WTC11 (cell line): Measurements from ENCODE around the gene RPL31. TPM values are rescaled to one million over a fixed set of nuclear protein-coding genes. Genes with fewer than 3 reads are reported as not detected.

Experiments
- ATAC-seq: fragments of 200-7000 bp; cut with Tn5 transposase; 2 replicates; pipeline ENCODE4 v1.10.0; 2021; ENCODE audit warnings: mild to moderate bottlenecking, moderate library complexity
- CTCF ChIA-PET: fragments of 300-600 bp; sonication (Branson Sonifier 250); formaldehyde crosslinking; loops from one replicate; lab custom pipeline; 2021; ENCODE audit warnings: antibody characterized with exemption; lab: Charles Lee
- POLR2A ChIA-PET: fragments of 350-600 bp; sonication (Branson Sonifier 250); formaldehyde crosslinking; loops from one replicate; lab custom pipeline; 2021; ENCODE audit warnings: antibody characterized with exemption; lab: Charles Lee
- DNase-seq: peaks from one replicate; pipeline ENCODE4 v3.0.0; 2021; ENCODE audit warnings: low spot score
- H3K27ac Mint-ChIP-seq: 2 replicates; pipeline ENCODE4 v1.8.0; 2021; ENCODE audit warnings: mixed read lengths
- H3K27me3 Mint-ChIP-seq: 2 replicates; pipeline ENCODE4 v1.8.0; 2021; ENCODE audit warnings: low read depth, mild to moderate bottlenecking, moderate library complexity, mixed read lengths
- H3K36me3 Mint-ChIP-seq: 2 replicates; pipeline ENCODE4 v1.8.0; 2021; ENCODE audit warnings: mixed read lengths
- H3K4me1 Mint-ChIP-seq: 2 replicates; pipeline ENCODE4 v1.8.0; 2022; ENCODE audit warnings: mixed read lengths
- H3K4me3 Mint-ChIP-seq: 2 replicates; pipeline ENCODE4 v1.8.0; 2021; ENCODE audit warnings: mild to moderate bottlenecking, moderate library complexity, mixed read lengths
- H3K9me3 Mint-ChIP-seq: 2 replicates; pipeline ENCODE4 v1.8.0; 2021; ENCODE audit warnings: mixed read lengths
- ATF1 ChIP-seq: sonication (generic); formaldehyde crosslinking; IDR thresholded peaks from 2 replicates; pipeline ENCODE4 v1.8.1; 2023; ENCODE audit warnings: mild to moderate bottlenecking, moderate library complexity, missing genetic modification reagents
- CREM ChIP-seq: sonication (generic); formaldehyde crosslinking; IDR thresholded peaks from 2 replicates; pipeline ENCODE4 v1.8.1; 2022; ENCODE audit warnings: mild to moderate bottlenecking, missing genetic modification reagents, moderate library complexity
- FOXP1 ChIP-seq: sonication (generic); formaldehyde crosslinking; IDR thresholded peaks from 2 replicates; pipeline ENCODE4 v1.8.0; 2022; ENCODE audit warnings: missing genetic modification reagents, mild to moderate bottlenecking, moderate library complexity, borderline replicate concordance
- GABPB1 ChIP-seq: sonication (generic); formaldehyde crosslinking; IDR thresholded peaks from 2 replicates; pipeline ENCODE4 v1.8.1; 2023; ENCODE audit warnings: mild to moderate bottlenecking, missing genetic modification reagents
- HMGA2 ChIP-seq: fragments of 250-450 bp; sonication (Bioruptor Pico); IDR thresholded peaks from 2 replicates; pipeline ENCODE4 v1.4.0; 2021; ENCODE audit warnings: mild to moderate bottlenecking, moderate library complexity
- JAZF1 ChIP-seq: fragments of 250-450 bp; sonication (Bioruptor Pico); IDR thresholded peaks from 2 replicates; pipeline ENCODE4 v1.9.0; 2021; ENCODE audit warnings: moderate library complexity, mild to moderate bottlenecking, inconsistent platforms
- NFE2L1 ChIP-seq: sonication (generic); formaldehyde crosslinking; IDR thresholded peaks from 2 replicates; pipeline ENCODE4 v1.8.1; 2023; ENCODE audit warnings: missing genetic modification reagents
- NR1H2 ChIP-seq: sonication (generic); formaldehyde crosslinking; IDR thresholded peaks from 2 replicates; pipeline ENCODE4 v1.9.0; 2021; ENCODE audit warnings: mild to moderate bottlenecking, moderate library complexity, missing genetic modification reagents
- PRRX2 ChIP-seq: fragments of 250-450 bp; sonication (Bioruptor Pico); IDR thresholded peaks from 2 replicates; pipeline ENCODE4 v1.8.0; 2021; ENCODE audit warnings: mild to moderate bottlenecking
- SMAD3 ChIP-seq: sonication (generic); formaldehyde crosslinking; IDR thresholded peaks from 2 replicates; pipeline ENCODE4 v1.8.0; 2022; ENCODE audit warnings: missing genetic modification reagents, mild to moderate bottlenecking, borderline replicate concordance
- SMAD4 ChIP-seq: sonication (generic); formaldehyde crosslinking; IDR thresholded peaks from 2 replicates; pipeline ENCODE4 v1.8.0; 2022; ENCODE audit warnings: mild to moderate bottlenecking, missing genetic modification reagents
- TP53 ChIP-seq: sonication (generic); formaldehyde crosslinking; IDR thresholded peaks from 2 replicates; pipeline ENCODE4 v1.8.1; 2023; ENCODE audit warnings: mild to moderate bottlenecking, missing genetic modification reagents
- total RNA-seq: library from RNA; stranded (reverse); gene quantifications from 3 replicates; pipeline ENCODE4 v1.2.3, GENCODE V29; 2021
- TF ChIP-seq, protein P1 (sequence below): sonication (generic); formaldehyde crosslinking; IDR thresholded peaks from 2 replicates; pipeline ENCODE4 v1.8.0; 2023; ENCODE audit warnings: missing genetic modification reagents, mild to moderate bottlenecking, borderline replicate concordance
- TF ChIP-seq, protein P2 (sequence below): sonication (generic); formaldehyde crosslinking; IDR thresholded peaks from 2 replicates; pipeline ENCODE4 v1.8.1; 2022; ENCODE audit warnings: low read depth, missing genetic modification reagents, borderline replicate concordance
- TF ChIP-seq, protein P3 (sequence below): sonication (generic); formaldehyde crosslinking; IDR thresholded peaks from 2 replicates; pipeline ENCODE4 v1.8.0; 2022; ENCODE audit warnings: mild to moderate bottlenecking, missing genetic modification reagents
- TF ChIP-seq, protein P4 (sequence below): sonication (generic); formaldehyde crosslinking; IDR thresholded peaks from 2 replicates; pipeline ENCODE4 v1.8.0; 2022; ENCODE audit warnings: mild to moderate bottlenecking, missing genetic modification reagents
- TF ChIP-seq, protein P5 (sequence below): sonication (generic); formaldehyde crosslinking; conservative IDR thresholded peaks from 2 replicates; pipeline ENCODE4 v1.8.1; 2022; ENCODE audit warnings: mild to moderate bottlenecking, missing genetic modification reagents
- TF ChIP-seq, protein P6 (sequence below): sonication (generic); formaldehyde crosslinking; IDR thresholded peaks from 2 replicates; pipeline ENCODE4 v1.8.0; 2022; ENCODE audit warnings: mild to moderate bottlenecking, missing genetic modification reagents
- TF ChIP-seq, protein P7 (sequence below): fragments of 200-600 bp; IDR thresholded peaks from 2 replicates; pipeline ENCODE4 v1.8.0; 2022; ENCODE audit warnings: antibody characterized with exemption

Gene RPL31
- total RNA-seq, 1 experiment from 2014 or later, result 1,590 TPM

DNA sequence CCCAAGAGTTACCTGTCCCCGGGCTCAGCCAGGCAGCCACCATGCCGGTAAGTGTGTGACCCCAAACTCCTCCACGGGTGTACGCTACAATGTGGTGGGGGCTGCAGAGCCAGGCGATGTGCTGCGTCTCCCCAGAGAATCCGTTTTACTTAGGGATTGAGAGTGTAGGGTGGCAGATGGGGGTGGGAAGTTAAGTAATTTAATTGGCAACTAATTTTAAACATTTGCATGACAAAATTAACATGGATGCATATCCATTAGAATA lies 26.6 kb upstream of the RPL31 start (continued):
- TF ChIP-seq, protein P1, sequence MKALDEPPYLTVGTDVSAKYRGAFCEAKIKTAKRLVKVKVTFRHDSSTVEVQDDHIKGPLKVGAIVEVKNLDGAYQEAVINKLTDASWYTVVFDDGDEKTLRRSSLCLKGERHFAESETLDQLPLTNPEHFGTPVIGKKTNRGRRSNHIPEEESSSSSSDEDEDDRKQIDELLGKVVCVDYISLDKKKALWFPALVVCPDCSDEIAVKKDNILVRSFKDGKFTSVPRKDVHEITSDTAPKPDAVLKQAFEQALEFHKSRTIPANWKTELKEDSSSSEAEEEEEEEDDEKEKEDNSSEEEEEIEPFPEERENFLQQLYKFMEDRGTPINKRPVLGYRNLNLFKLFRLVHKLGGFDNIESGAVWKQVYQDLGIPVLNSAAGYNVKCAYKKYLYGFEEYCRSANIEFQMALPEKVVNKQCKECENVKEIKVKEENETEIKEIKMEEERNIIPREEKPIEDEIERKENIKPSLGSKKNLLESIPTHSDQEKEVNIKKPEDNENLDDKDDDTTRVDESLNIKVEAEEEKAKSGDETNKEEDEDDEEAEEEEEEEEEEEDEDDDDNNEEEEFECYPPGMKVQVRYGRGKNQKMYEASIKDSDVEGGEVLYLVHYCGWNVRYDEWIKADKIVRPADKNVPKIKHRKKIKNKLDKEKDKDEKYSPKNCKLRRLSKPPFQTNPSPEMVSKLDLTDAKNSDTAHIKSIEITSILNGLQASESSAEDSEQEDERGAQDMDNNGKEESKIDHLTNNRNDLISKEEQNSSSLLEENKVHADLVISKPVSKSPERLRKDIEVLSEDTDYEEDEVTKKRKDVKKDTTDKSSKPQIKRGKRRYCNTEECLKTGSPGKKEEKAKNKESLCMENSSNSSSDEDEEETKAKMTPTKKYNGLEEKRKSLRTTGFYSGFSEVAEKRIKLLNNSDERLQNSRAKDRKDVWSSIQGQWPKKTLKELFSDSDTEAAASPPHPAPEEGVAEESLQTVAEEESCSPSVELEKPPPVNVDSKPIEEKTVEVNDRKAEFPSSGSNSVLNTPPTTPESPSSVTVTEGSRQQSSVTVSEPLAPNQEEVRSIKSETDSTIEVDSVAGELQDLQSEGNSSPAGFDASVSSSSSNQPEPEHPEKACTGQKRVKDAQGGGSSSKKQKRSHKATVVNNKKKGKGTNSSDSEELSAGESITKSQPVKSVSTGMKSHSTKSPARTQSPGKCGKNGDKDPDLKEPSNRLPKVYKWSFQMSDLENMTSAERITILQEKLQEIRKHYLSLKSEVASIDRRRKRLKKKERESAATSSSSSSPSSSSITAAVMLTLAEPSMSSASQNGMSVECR (CRISPR knock-in tag), result no peak
- TF ChIP-seq, protein P2, sequence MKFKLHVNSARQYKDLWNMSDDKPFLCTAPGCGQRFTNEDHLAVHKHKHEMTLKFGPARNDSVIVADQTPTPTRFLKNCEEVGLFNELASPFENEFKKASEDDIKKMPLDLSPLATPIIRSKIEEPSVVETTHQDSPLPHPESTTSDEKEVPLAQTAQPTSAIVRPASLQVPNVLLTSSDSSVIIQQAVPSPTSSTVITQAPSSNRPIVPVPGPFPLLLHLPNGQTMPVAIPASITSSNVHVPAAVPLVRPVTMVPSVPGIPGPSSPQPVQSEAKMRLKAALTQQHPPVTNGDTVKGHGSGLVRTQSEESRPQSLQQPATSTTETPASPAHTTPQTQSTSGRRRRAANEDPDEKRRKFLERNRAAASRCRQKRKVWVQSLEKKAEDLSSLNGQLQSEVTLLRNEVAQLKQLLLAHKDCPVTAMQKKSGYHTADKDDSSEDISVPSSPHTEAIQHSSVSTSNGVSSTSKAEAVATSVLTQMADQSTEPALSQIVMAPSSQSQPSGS (CRISPR knock-in tag), result no peak

DNA sequence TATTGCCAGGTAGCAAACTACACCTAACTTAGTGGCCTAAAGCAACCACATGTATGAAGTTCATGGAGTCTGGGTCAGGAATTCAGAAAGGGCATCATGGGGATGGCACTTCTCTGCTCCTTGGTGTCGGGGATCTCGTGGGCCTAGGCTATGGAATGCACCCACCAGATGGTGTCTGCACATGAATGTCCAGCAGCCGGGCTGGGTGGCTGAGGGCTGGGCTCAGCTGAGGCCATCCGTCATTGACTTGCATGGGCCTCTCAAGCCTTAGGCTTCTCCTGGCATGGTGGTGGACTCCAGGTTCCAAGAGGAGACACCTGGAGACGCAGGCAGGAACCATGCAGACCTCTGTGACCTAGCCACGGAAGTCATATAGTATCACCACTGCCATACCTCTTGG lies 26.0 kb upstream of the RPL31 start:
- ChIA-PET POLR2A (no interaction called here), CTCF (interaction anchor here (1.0 kb wide), 1 partner anchor 9 kb away, joined by 4 read pairs; no protein-coding TSS in a partner anchor)
- Mint-ChIP-seq H3K36me3 (no peaks in the 10 kb centered on the region), H3K27ac (no peak overlapping the region), H3K27me3 (no peaks in the 10 kb centered on the region), H3K9me3 (no peaks in the 10 kb centered on the region), H3K4me1 (peaks cover 4% of the 10 kb centered on the region), H3K4me3 (no peak overlapping the region)
- DNase-seq, result no peak
- TF ChIP-seq CREM, result no peak
- TF ChIP-seq, protein P3, sequence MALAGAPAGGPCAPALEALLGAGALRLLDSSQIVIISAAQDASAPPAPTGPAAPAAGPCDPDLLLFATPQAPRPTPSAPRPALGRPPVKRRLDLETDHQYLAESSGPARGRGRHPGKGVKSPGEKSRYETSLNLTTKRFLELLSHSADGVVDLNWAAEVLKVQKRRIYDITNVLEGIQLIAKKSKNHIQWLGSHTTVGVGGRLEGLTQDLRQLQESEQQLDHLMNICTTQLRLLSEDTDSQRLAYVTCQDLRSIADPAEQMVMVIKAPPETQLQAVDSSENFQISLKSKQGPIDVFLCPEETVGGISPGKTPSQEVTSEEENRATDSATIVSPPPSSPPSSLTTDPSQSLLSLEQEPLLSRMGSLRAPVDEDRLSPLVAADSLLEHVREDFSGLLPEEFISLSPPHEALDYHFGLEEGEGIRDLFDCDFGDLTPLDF (CRISPR knock-in tag), result no peak
- TF ChIP-seq, protein P4, sequence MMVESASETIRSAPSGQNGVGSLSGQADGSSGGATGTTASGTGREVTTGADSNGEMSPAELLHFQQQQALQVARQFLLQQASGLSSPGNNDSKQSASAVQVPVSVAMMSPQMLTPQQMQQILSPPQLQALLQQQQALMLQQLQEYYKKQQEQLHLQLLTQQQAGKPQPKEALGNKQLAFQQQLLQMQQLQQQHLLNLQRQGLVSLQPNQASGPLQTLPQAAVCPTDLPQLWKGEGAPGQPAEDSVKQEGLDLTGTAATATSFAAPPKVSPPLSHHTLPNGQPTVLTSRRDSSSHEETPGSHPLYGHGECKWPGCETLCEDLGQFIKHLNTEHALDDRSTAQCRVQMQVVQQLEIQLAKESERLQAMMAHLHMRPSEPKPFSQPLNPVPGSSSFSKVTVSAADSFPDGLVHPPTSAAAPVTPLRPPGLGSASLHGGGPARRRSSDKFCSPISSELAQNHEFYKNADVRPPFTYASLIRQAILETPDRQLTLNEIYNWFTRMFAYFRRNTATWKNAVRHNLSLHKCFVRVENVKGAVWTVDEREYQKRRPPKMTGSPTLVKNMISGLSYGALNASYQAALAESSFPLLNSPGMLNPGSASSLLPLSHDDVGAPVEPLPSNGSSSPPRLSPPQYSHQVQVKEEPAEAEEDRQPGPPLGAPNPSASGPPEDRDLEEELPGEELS, result no peak
- TF ChIP-seq SMAD3 (CRISPR knock-in tag), result no peak
- ATAC-seq, result no peak

DNA sequence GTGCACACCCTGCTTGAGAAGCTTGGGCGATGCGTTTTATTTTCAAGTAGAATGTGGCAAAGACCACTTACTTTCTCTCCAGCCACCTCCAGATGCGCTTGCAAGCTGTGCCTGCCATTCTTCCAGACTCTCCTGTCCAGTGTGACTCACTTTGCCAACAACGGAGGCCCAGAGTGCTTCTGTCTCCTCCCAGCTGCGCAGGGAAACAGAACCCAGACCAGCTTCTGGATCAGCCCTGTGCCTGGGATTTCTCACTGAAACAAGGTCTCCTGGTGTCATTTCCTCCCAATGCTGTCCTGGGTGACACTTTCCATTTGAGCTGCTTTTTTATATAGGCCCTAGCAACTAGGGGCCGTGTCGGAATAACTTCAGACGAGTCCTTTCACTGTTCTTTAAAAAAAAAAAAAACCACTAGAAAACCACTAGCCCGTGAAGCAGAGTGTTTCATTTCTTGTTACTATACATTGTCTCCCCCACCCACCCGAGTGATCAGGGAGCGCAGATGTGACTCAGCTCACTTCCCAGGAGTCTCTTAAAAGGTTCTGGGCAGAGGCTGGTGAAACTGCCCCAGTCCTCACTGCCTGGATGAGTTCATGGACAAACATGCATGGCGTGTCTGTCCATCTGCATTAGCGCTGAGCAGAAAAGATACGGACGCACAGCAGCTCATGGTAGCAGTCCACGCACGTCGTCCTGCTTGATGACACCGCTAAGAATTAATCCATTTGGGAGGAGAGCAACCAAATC lies 25.3 kb upstream of the RPL31 start:
- ChIA-PET POLR2A (no interaction called here), CTCF (interaction anchor here (0.6 to 1.0 kb wide), 2 partner anchors 8 to 1379 kb away, joined by 4 read pairs; no protein-coding TSS in a partner anchor)
- Mint-ChIP-seq H3K27me3 (no peaks in the 10 kb centered on the region), H3K4me1 (peaks cover 10% of the 10 kb centered on the region), H3K36me3 (no peaks in the 10 kb centered on the region), H3K9me3 (no peaks in the 10 kb centered on the region), H3K27ac (no peak overlapping the region), H3K4me3 (no peak overlapping the region)
- ATAC-seq (no peak), DNase-seq (no peak)
- TF ChIP-seq SMAD3 (CRISPR knock-in tag), result no peak
- no peak for TF ChIP-seq NR1H2 (CRISPR knock-in tag)
- TF ChIP-seq PRRX2 (CRISPR knock-in tag), result no peak
- TF ChIP-seq, protein P3 (CRISPR knock-in tag), result no peak
- no peak for TF ChIP-seq HMGA2 (CRISPR knock-in tag)
- TF ChIP-seq, protein P5, sequence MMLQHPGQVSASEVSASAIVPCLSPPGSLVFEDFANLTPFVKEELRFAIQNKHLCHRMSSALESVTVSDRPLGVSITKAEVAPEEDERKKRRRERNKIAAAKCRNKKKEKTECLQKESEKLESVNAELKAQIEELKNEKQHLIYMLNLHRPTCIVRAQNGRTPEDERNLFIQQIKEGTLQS, result no peak
- TF ChIP-seq FOXP1 (CRISPR knock-in tag), result no peak
- TF ChIP-seq NFE2L1, result no peak
- no peak for TF ChIP-seq ATF1 (CRISPR knock-in tag)
- TF ChIP-seq TP53 (CRISPR knock-in tag), result no peak
- TF ChIP-seq, protein P6, sequence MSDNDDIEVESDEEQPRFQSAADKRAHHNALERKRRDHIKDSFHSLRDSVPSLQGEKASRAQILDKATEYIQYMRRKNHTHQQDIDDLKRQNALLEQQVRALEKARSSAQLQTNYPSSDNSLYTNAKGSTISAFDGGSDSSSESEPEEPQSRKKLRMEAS (CRISPR knock-in tag), result no peak
- no peak for TF ChIP-seq CREM
- no peak for TF ChIP-seq GABPB1 (CRISPR knock-in tag)
- TF ChIP-seq, protein P7, sequence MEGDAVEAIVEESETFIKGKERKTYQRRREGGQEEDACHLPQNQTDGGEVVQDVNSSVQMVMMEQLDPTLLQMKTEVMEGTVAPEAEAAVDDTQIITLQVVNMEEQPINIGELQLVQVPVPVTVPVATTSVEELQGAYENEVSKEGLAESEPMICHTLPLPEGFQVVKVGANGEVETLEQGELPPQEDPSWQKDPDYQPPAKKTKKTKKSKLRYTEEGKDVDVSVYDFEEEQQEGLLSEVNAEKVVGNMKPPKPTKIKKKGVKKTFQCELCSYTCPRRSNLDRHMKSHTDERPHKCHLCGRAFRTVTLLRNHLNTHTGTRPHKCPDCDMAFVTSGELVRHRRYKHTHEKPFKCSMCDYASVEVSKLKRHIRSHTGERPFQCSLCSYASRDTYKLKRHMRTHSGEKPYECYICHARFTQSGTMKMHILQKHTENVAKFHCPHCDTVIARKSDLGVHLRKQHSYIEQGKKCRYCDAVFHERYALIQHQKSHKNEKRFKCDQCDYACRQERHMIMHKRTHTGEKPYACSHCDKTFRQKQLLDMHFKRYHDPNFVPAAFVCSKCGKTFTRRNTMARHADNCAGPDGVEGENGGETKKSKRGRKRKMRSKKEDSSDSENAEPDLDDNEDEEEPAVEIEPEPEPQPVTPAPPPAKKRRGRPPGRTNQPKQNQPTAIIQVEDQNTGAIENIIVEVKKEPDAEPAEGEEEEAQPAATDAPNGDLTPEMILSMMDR, result no peak
- no peak for TF ChIP-seq JAZF1 (CRISPR knock-in tag)
- TF ChIP-seq SMAD4 (CRISPR knock-in tag), result no peak
